ENCODE results near the gene RAI14.

Gene RAI14

GRCh38 chr5:34772267-34773098 is 116.4 kb downstream of the RAI14 start:
- TF ChIP-seq CTCF (IDR thresholded peaks at IDR 0.05): no peak

GRCh38 chr5:34774139-34774538 is 118.0 kb downstream of the RAI14 start:
- TF ChIP-seq CTCF (IDR thresholded peaks at IDR 0.05): no peak

- TF ChIP-seq CTCF (IDR thresholded peaks at IDR 0.05): no peak
Observed at GRCh38 chr5:34775886-34776285, 119.8 kb downstream of the RAI14 start.

- TF ChIP-seq CTCF (IDR thresholded peaks at IDR 0.05): no peak
Observed at GRCh38 chr5:34778091-34778850, 122.1 kb downstream of the RAI14 start.

GRCh38 chr5:34787035-34787434 is 130.9 kb downstream of the RAI14 start:
- TF ChIP-seq CTCF (IDR thresholded peaks at IDR 0.05): no peak

GRCh38 chr5:34789021-34789531 is 132.9 kb downstream of the RAI14 start:
- no peak for TF ChIP-seq CTCF (IDR thresholded peaks at IDR 0.05)

GRCh38 chr5:34789639-34790038 is 133.5 kb downstream of the RAI14 start:
- no peak for TF ChIP-seq CTCF (IDR thresholded peaks at IDR 0.05)

All from LNCAP (cell line).